Keratinocyte (primary cell): ENCODE results near the gene CIDEC. TPM values are rescaled to one million over a fixed set of nuclear protein-coding genes. Genes with fewer than 3 reads are reported as not detected.

ENCODE experiments used
- DNase-seq: peaks from one replicate; pipeline ENCODE4 v3.0.0-alpha.2; 2011; ENCODE audit warnings: low read depth, missing footprints, low spot score
- FAIRE-seq: peaks from 2 replicates; lab custom pipeline; 2011; peaks lifted over from hg19 to GRCh38; lab: Jason Lieb, UNC
- H2AFZ ChIP-seq: 2 replicates; pipeline ENCODE4 v1.6.0; 2012; ENCODE audit warnings: low read length, control low read depth, inconsistent platforms; ENCODE audit not compliant: control insufficient read depth
- H3K27ac ChIP-seq: 2 replicates; pipeline ENCODE4 v1.5.1; 2011; ENCODE audit warnings: low read length; ENCODE audit not compliant: control insufficient read depth, insufficient read depth
- H3K27me3 ChIP-seq: 3 replicates; pipeline ENCODE4 v1.6.0; 2011; ENCODE audit warnings: low read length; ENCODE audit not compliant: control insufficient read depth, insufficient read depth; ENCODE audit errors: extremely low read depth
- H3K36me3 ChIP-seq, 2 experiments: 2 replicates in 1 of 2; 3 replicates in 1 of 2; pipeline ENCODE4 v1.5.1; 2011; ENCODE audit warnings: low read length in 2 of 2, mild to moderate bottlenecking in 1 of 2; ENCODE audit not compliant: control insufficient read depth in 2 of 2, insufficient read depth in 2 of 2; ENCODE audit errors: extremely low read depth in 1 of 2
- H3K4me1 ChIP-seq: 3 replicates; pipeline ENCODE4 v1.5.1; 2011; ENCODE audit warnings: low read length; ENCODE audit not compliant: control insufficient read depth, insufficient read depth; ENCODE audit errors: extremely low read depth
- H3K4me2 ChIP-seq: 3 replicates; pipeline ENCODE4 v1.6.0; 2011; ENCODE audit warnings: low read depth, low read length; ENCODE audit not compliant: control insufficient read depth, insufficient read depth; ENCODE audit errors: extremely low read depth
- H3K4me3 ChIP-seq, 3 experiments: fragments of 200-600 bp in 1 of 3; sonication (generic) in 1 of 3; 2 replicates in 2 of 3; 3 replicates in 1 of 3; pipeline ENCODE4 v1.5.1; 2011 to 2016; ENCODE audit warnings: low read length in 3 of 3, mild to moderate bottlenecking in 3 of 3, control low read depth in 2 of 3, inconsistent platforms in 1 of 3, low read depth in 1 of 3, mixed read lengths in 1 of 3, mixed run types in 1 of 3, moderate library complexity in 1 of 3; ENCODE audit not compliant: control insufficient read depth in 2 of 3, insufficient read depth in 2 of 3; ENCODE audit errors: extremely low read depth in 1 of 3
- H3K79me2 ChIP-seq: 2 replicates; pipeline ENCODE4 v1.6.0; 2012; ENCODE audit warnings: low read length; ENCODE audit not compliant: control insufficient read depth, insufficient read depth
- H3K9ac ChIP-seq: 3 replicates; pipeline ENCODE4 v1.6.0; 2011; ENCODE audit warnings: low read length; ENCODE audit not compliant: control insufficient read depth, insufficient read depth; ENCODE audit errors: extremely low read depth
- H3K9me1 ChIP-seq: 3 replicates; pipeline ENCODE4 v1.6.0; 2011; ENCODE audit warnings: low read length; ENCODE audit not compliant: control insufficient read depth, insufficient read depth; ENCODE audit errors: extremely low read depth
- H3K9me3 ChIP-seq: 2 replicates; pipeline ENCODE4 v1.5.1; 2012; ENCODE audit warnings: low read depth, low read length; ENCODE audit not compliant: control insufficient read depth
- H4K20me1 ChIP-seq: 3 replicates; pipeline ENCODE4 v1.6.0; 2011; ENCODE audit warnings: low read length; ENCODE audit not compliant: control insufficient read depth, insufficient read depth; ENCODE audit errors: extremely low read depth
- CTCF ChIP-seq, 3 experiments: IDR thresholded peaks in 1 of 3; conservative IDR thresholded peaks in 1 of 3; optimal IDR thresholded peaks in 1 of 3; 2 replicates in 2 of 3; 3 replicates in 1 of 3; pipeline versions ENCODE3 to v1.5.1; 2011; ENCODE audit warnings: low read length in 3 of 3, mild to moderate bottlenecking in 3 of 3, moderate library complexity in 2 of 3, control low read depth in 1 of 3, inconsistent platforms in 1 of 3; ENCODE audit not compliant: insufficient read depth in 2 of 3; ENCODE audit errors: extremely low read depth in 1 of 3
- EZH2 ChIP-seq: IDR thresholded peaks from one replicate; pipeline ENCODE4 v1.6.1; 2012; ENCODE audit warnings: inconsistent platforms, mild to moderate bottlenecking, low read length, moderate library complexity
- dilution Hi-C: fragments of 300-500 bp; cut with MboI; formaldehyde crosslinking; loops from one replicate; pipeline ENCODE4 v1.7.0; 2020; ENCODE audit warnings: low sequenced_read_pairs; ENCODE audit not compliant: extremely low pct_ligation_motif_present
- polyA plus RNA-seq, 5 experiments: library from polyadenylated mRNA; depleted of rRNA in 3 of 5; stranded (reverse) in 3 of 5; stranded (forward) in 1 of 5; unstranded in 1 of 5; fragments of >200 nt; gene quantifications; 1 replicate in 1 of 5; 2 replicates in 3 of 5; 3 replicates in 1 of 5; pipeline versions ENCODE4 v1.2.1 to v1.2.3, GENCODE V29; 2011 to 2012; ENCODE audit warnings: missing spikeins in 2 of 5, low read depth in 1 of 5, low replicate concordance in 1 of 5

CIDEC gene
- polyA plus RNA-seq, 1 donor (not counting 4 experiments of a cell fraction or from before 2014, with no cell fraction given), result not detected

- Histone ChIP-seq H3K9me1 (no peaks in the 10 kb centered on the region), H3K27me3 (no peaks in the 10 kb centered on the region), H2AFZ (no peak overlapping the region), H3K36me3 (peaks cover 16 to 28% of the 10 kb centered on the region in 2 experiments), H3K27ac (no peak overlapping the region), H4K20me1 (no peaks in the 10 kb centered on the region), H3K79me2 (no peaks in the 10 kb centered on the region), H3K9me3 (no peaks in the 10 kb centered on the region), H3K4me2 (no peak overlapping the region), H3K4me3 (no peak overlapping the region), H3K9ac (no peak overlapping the region), H3K4me1 (no peaks in the 10 kb centered on the region)
- no peak for DNase-seq
- dilution Hi-C loops, result no loop called here
- TF ChIP-seq EZH2 (no peak), CTCF (optimal IDR thresholded peaks at IDR 0.05 in 1 of 3, IDR thresholded peaks at IDR 0.05 in 1 of 3, conservative IDR thresholded peaks at IDR 0.05 in 1 of 3; ENCODE audit: extremely low read depth in 1 of 3, insufficient read depth in 2 of 3, low read length in 3 of 3) (no peak)
- no peak for FAIRE-seq
These were observed 45.3 kb downstream of the CIDEC start for GRCh38 chr3:9834520-9835380.

DNA sequence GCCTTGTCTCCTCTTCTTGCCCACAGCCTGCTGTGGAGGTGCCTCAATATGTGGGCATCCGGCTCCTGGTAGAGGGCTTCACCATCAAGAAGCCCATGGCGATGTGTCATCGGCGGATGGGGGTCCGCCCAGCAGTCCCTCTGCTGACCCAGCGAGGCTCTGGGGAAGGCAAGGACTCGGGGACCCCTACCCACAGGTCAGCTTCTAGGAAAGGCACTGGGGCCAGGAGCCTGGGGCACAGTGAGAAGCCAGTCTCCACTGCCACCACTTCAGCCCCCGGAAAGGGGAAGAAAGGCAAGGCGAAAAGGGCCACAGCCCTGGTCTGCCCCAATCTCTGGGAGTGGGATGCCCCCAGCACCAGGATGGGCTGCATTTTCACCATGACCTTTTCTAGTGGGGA lies 47.0 kb downstream of the CIDEC start:
- H3K4me2 ChIP-seq, result no peak overlapping the region
- no peak overlapping the region for H3K4me3 ChIP-seq
- H3K36me3 ChIP-seq, result peaks cover 13 to 18% of the 10 kb centered on the region in 2 experiments
- H3K9me1 ChIP-seq, result no peaks in the 10 kb centered on the region
- dilution Hi-C loops, result no loop called here
- no peak overlapping the region for H3K27ac ChIP-seq
- no peaks in the 10 kb centered on the region for H4K20me1 ChIP-seq
- H3K9me3 ChIP-seq, result no peaks in the 10 kb centered on the region
- no peaks in the 10 kb centered on the region for H3K27me3 ChIP-seq
- TF ChIP-seq CTCF (optimal IDR thresholded peaks at IDR 0.05 in 1 of 3, IDR thresholded peaks at IDR 0.05 in 1 of 3, conservative IDR thresholded peaks at IDR 0.05 in 1 of 3; ENCODE audit: extremely low read depth in 1 of 3, insufficient read depth in 2 of 3, low read length in 3 of 3) (no peak), EZH2 (no peak)
- no peak overlapping the region for H3K9ac ChIP-seq
- H3K4me1 ChIP-seq, result no peaks in the 10 kb centered on the region
- no peak overlapping the region for H2AFZ ChIP-seq
- DNase-seq, result no peak
- no peaks in the 10 kb centered on the region for H3K79me2 ChIP-seq
- no peak for FAIRE-seq
